NT2/D1 (cell line): ENCODE data around the gene CCNC.

ENCODE experiments used
- SUZ12 ChIP-seq: IDR thresholded peaks from 2 replicates; pipeline ENCODE4 v1.6.1; 2011; ENCODE audit not compliant: insufficient read length, insufficient read depth; ENCODE audit errors: extremely low read depth
- YY1 ChIP-seq: IDR thresholded peaks from 2 replicates; pipeline ENCODE4 v1.6.1; 2011; ENCODE audit not compliant: insufficient read length, insufficient read depth
- ZNF274 ChIP-seq: IDR thresholded peaks from 2 replicates; pipeline ENCODE4 v1.6.1; 2011; ENCODE audit warnings: mild to moderate bottlenecking, low read depth, low read length

GRCh38 chr6:99605911-99606655 lies 37.6 kb upstream of the CCNC start:
- TF ChIP-seq YY1 (no peak), SUZ12 (no peak), ZNF274 (no peak)
